Stomach smooth muscle (tissue), 2 donors: ENCODE results near the gene AIDA.

ENCODE experiments used
- H3K27ac ChIP-seq: one replicate; pipeline ENCODE4 v1.7.0; 2013; ENCODE audit warnings: mild to moderate bottlenecking, low read length, inconsistent platforms
- H3K27me3 ChIP-seq, 2 donors: one replicate each; pipeline ENCODE4 v1.7.0; 2013; ENCODE audit warnings: low read length in 2 of 2; ENCODE audit not compliant: insufficient read depth in 2 of 2, control insufficient read depth in 1 of 2
- H3K36me3 ChIP-seq, 2 donors: one replicate each; pipeline ENCODE4 v1.7.0; 2013; ENCODE audit warnings: low read length in 2 of 2; ENCODE audit not compliant: control insufficient read depth in 2 of 2, insufficient read depth in 2 of 2
- H3K4me1 ChIP-seq: one replicate; pipeline ENCODE4 v1.7.0; 2013; ENCODE audit warnings: low read length; ENCODE audit not compliant: control insufficient read depth, insufficient read depth
- H3K4me3 ChIP-seq, 2 donors: one replicate each; pipeline ENCODE4 v1.7.0; 2013; ENCODE audit warnings: low read length in 2 of 2
- H3K9ac ChIP-seq, 2 donors: one replicate each; pipeline ENCODE4 v1.7.0; 2013; ENCODE audit warnings: low read length in 2 of 2, mild to moderate bottlenecking in 1 of 2
- H3K9me3 ChIP-seq, 2 donors: one replicate each; pipeline ENCODE4 v1.7.0; 2013; ENCODE audit warnings: low read length in 2 of 2; ENCODE audit not compliant: control insufficient read depth in 2 of 2
- donor health status: healthy.
- donor health status: Pancreatic carcinoma.

Gene AIDA

GRCh38 chr1:222711319-222712252, 705 bp downstream of the AIDA start:
- Histone ChIP-seq H3K27me3 (no peaks in the 10 kb centered on the region), H3K9ac (peak overlapping the region; percentile 79 to 91), H3K27ac (peak overlapping the region; percentile 99), H3K4me1 (peaks cover 11% of the 10 kb centered on the region), H3K4me3 (peak overlapping the region; percentile 95 to 100), H3K9me3 (no peaks in the 10 kb centered on the region), H3K36me3 (peaks cover 0 to 2% of the 10 kb centered on the region in 2 donors)

GRCh38 chr1:222709700-222710153, 2.6 kb downstream of the AIDA start:
- Histone ChIP-seq H3K4me1 (peaks cover 11% of the 10 kb centered on the region), H3K9me3 (no peaks in the 10 kb centered on the region), H3K36me3 (no peaks in the 10 kb centered on the region), H3K27me3 (no peaks in the 10 kb centered on the region), H3K4me3 (no peak overlapping the region), H3K9ac (no peak overlapping the region), H3K27ac (no peak overlapping the region)

- H3K4me3 ChIP-seq = no peak overlapping the region
- H3K9ac ChIP-seq = no peak overlapping the region
- no peaks in the 10 kb centered on the region for H3K9me3 ChIP-seq
- peaks cover 3 to 5% of the 10 kb centered on the region in 2 donors for H3K36me3 ChIP-seq
- H3K27ac ChIP-seq = no peak overlapping the region
- peaks cover 6% of the 10 kb centered on the region for H3K4me1 ChIP-seq
- no peaks in the 10 kb centered on the region for H3K27me3 ChIP-seq
Measured at GRCh38 chr1:222706815-222707214, 5.5 kb downstream of the AIDA start.

GRCh38 chr1:222704260-222704659, 8.0 kb downstream of the AIDA start:
- Histone ChIP-seq H3K27me3 (no peaks in the 10 kb centered on the region), H3K27ac (no peak overlapping the region), H3K4me3 (no peak overlapping the region), H3K9ac (no peak overlapping the region), H3K9me3 (no peaks in the 10 kb centered on the region), H3K36me3 (peaks cover 5 to 7% of the 10 kb centered on the region in 2 donors), H3K4me1 (no peaks in the 10 kb centered on the region)

- no peak overlapping the region for H3K4me3 ChIP-seq
- H3K36me3 ChIP-seq = peaks cover 5 to 7% of the 10 kb centered on the region in 2 donors
- no peak overlapping the region for H3K9ac ChIP-seq
- H3K27me3 ChIP-seq = no peaks in the 10 kb centered on the region
- no peaks in the 10 kb centered on the region for H3K9me3 ChIP-seq
- no peak overlapping the region for H3K27ac ChIP-seq
- no peaks in the 10 kb centered on the region for H3K4me1 ChIP-seq
Measured at GRCh38 chr1:222702210-222702609, 10.1 kb downstream of the AIDA start.

GRCh38 chr1:222697826-222698225, 14.5 kb downstream of the AIDA start:
- no peaks in the 10 kb centered on the region for H3K27me3 ChIP-seq
- H3K36me3 ChIP-seq = peaks cover 5 to 14% of the 10 kb centered on the region in 2 donors
- H3K4me1 ChIP-seq = no peaks in the 10 kb centered on the region
- H3K4me3 ChIP-seq = no peak overlapping the region
- no peak overlapping the region for H3K27ac ChIP-seq
- H3K9ac ChIP-seq = no peak overlapping the region
- no peaks in the 10 kb centered on the region for H3K9me3 ChIP-seq

- H3K27ac ChIP-seq = no peak overlapping the region
- no peaks in the 10 kb centered on the region for H3K9me3 ChIP-seq
- H3K27me3 ChIP-seq = no peaks in the 10 kb centered on the region
- H3K4me3 ChIP-seq = no peak overlapping the region
- no peak overlapping the region for H3K9ac ChIP-seq
- H3K4me1 ChIP-seq = no peaks in the 10 kb centered on the region
- peaks cover 0 to 17% of the 10 kb centered on the region in 2 donors for H3K36me3 ChIP-seq
Measured at GRCh38 chr1:222697203-222697602, 15.1 kb downstream of the AIDA start.

GRCh38 chr1:222696741-222697140, 15.6 kb downstream of the AIDA start:
- Histone ChIP-seq H3K27me3 (no peaks in the 10 kb centered on the region), H3K36me3 (peaks cover 0 to 19% of the 10 kb centered on the region in 2 donors), H3K4me1 (no peaks in the 10 kb centered on the region), H3K9me3 (no peaks in the 10 kb centered on the region), H3K9ac (no peak overlapping the region), H3K4me3 (no peak overlapping the region), H3K27ac (no peak overlapping the region)

GRCh38 chr1:222694927-222695326, 17.4 kb downstream of the AIDA start:
- no peak overlapping the region for H3K9ac ChIP-seq
- no peak overlapping the region for H3K4me3 ChIP-seq
- H3K36me3 ChIP-seq = peaks cover 0 to 16% of the 10 kb centered on the region in 2 donors
- no peak overlapping the region for H3K27ac ChIP-seq
- H3K9me3 ChIP-seq = no peaks in the 10 kb centered on the region
- no peaks in the 10 kb centered on the region for H3K4me1 ChIP-seq
- H3K27me3 ChIP-seq = no peaks in the 10 kb centered on the region

- H3K4me1 ChIP-seq = no peaks in the 10 kb centered on the region
- H3K9ac ChIP-seq = no peak overlapping the region
- H3K9me3 ChIP-seq = no peaks in the 10 kb centered on the region
- no peak overlapping the region for H3K4me3 ChIP-seq
- no peaks in the 10 kb centered on the region for H3K27me3 ChIP-seq
- no peak overlapping the region for H3K27ac ChIP-seq
- H3K36me3 ChIP-seq = peaks cover 7 to 24% of the 10 kb centered on the region in 2 donors
Measured at GRCh38 chr1:222691016-222691415, 21.3 kb downstream of the AIDA start.

GRCh38 chr1:222680080-222680479, 32.2 kb downstream of the AIDA start:
- H3K27ac ChIP-seq = no peak overlapping the region
- peaks cover 16 to 18% of the 10 kb centered on the region in 2 donors for H3K36me3 ChIP-seq
- H3K4me3 ChIP-seq = no peak overlapping the region
- H3K9ac ChIP-seq = no peak overlapping the region
- H3K27me3 ChIP-seq = no peaks in the 10 kb centered on the region
- no peaks in the 10 kb centered on the region for H3K9me3 ChIP-seq
- H3K4me1 ChIP-seq = no peaks in the 10 kb centered on the region
